HEK293 (cell line): ENCODE results near the gene ZNF785.

Source experiments
- HIC1 ChIP-seq: fragments of 450-650 bp; formaldehyde crosslinking; IDR thresholded peaks from 2 replicates; pipeline ENCODE4 v1.5.1; 2016; ENCODE audit warnings: missing biosample characterization, missing genetic modification characterization
- HOXD13 ChIP-seq: sonication (generic); formaldehyde crosslinking; IDR thresholded peaks from 2 replicates; pipeline ENCODE4 v1.8.0; 2022; ENCODE audit warnings: missing genetic modification reagents, borderline replicate concordance
- KLF1 ChIP-seq: fragments of 450-650 bp; formaldehyde crosslinking; IDR thresholded peaks from 2 replicates; pipeline ENCODE4 v1.5.1; 2016; ENCODE audit warnings: missing biosample characterization, missing genetic modification characterization
- MZF1 ChIP-seq: fragments of 450-650 bp; formaldehyde crosslinking; IDR thresholded peaks from 2 replicates; pipeline ENCODE4 v1.5.1; 2017; ENCODE audit warnings: missing biosample characterization, missing genetic modification characterization, borderline replicate concordance
- OSR2 ChIP-seq: fragments of 450-650 bp; formaldehyde crosslinking; IDR thresholded peaks from 2 replicates; pipeline ENCODE4 v1.5.1; 2016; ENCODE audit warnings: missing biosample characterization, missing genetic modification characterization
- PATZ1 ChIP-seq: fragments of 450-650 bp; formaldehyde crosslinking; IDR thresholded peaks from 2 replicates; pipeline ENCODE4 v1.5.1; 2016; ENCODE audit warnings: missing biosample characterization, missing genetic modification characterization
- SP2 ChIP-seq: fragments of 450-650 bp; formaldehyde crosslinking; IDR thresholded peaks from 2 replicates; pipeline ENCODE4 v1.5.1; 2016; ENCODE audit warnings: missing biosample characterization, missing genetic modification characterization
- SP7 ChIP-seq: fragments of 450-650 bp; formaldehyde crosslinking; IDR thresholded peaks from 2 replicates; pipeline ENCODE4 v1.5.1; 2016; ENCODE audit warnings: missing biosample characterization, missing genetic modification characterization
- ZBTB17 ChIP-seq: fragments of 450-650 bp; formaldehyde crosslinking; IDR thresholded peaks from 2 replicates; pipeline ENCODE4 v1.5.1; 2016; ENCODE audit warnings: missing biosample characterization, missing genetic modification characterization
- ZBTB20 ChIP-seq: fragments of 450-650 bp; formaldehyde crosslinking; IDR thresholded peaks from 2 replicates; pipeline ENCODE4 v1.5.1; 2016; ENCODE audit warnings: missing biosample characterization, missing genetic modification characterization
- ZBTB26 ChIP-seq: fragments of 450-650 bp; formaldehyde crosslinking; optimal IDR thresholded peaks from 2 replicates; pipeline ENCODE3; 2016; ENCODE audit warnings: missing biosample characterization, mild to moderate bottlenecking, missing genetic modification characterization
- ZEB2 ChIP-seq: fragments of 450-650 bp; formaldehyde crosslinking; IDR thresholded peaks from 2 replicates; pipeline ENCODE4 v1.5.1; 2016; ENCODE audit warnings: missing biosample characterization, missing genetic modification characterization
- ZNF146 ChIP-seq: fragments of 450-650 bp; formaldehyde crosslinking; IDR thresholded peaks from 2 replicates; pipeline ENCODE4 v1.5.1; 2016; ENCODE audit warnings: missing biosample characterization, missing genetic modification characterization
- ZNF18 ChIP-seq: fragments of 450-650 bp; formaldehyde crosslinking; IDR thresholded peaks from 2 replicates; pipeline ENCODE4 v1.5.1; 2016; ENCODE audit warnings: missing biosample characterization, missing genetic modification characterization
- ZNF324 ChIP-seq: fragments of 450-650 bp; formaldehyde crosslinking; IDR thresholded peaks from 2 replicates; pipeline ENCODE4 v1.5.1; 2016; ENCODE audit warnings: missing biosample characterization, missing genetic modification characterization
- ZNF510 ChIP-seq: fragments of 450-650 bp; formaldehyde crosslinking; IDR thresholded peaks from 2 replicates; pipeline ENCODE4 v1.5.1; 2018; ENCODE audit warnings: mild to moderate bottlenecking, missing genetic modification characterization, missing biosample characterization; ENCODE audit not compliant: insufficient replicate concordance
- ZNF843 ChIP-seq: fragments of 450-650 bp; formaldehyde crosslinking; IDR thresholded peaks from 2 replicates; pipeline ENCODE4 v1.5.1; 2016; ENCODE audit warnings: missing biosample characterization, missing genetic modification characterization
- ZSCAN23 ChIP-seq: fragments of 450-650 bp; formaldehyde crosslinking; IDR thresholded peaks from 2 replicates; pipeline ENCODE4 v1.5.1; 2016; ENCODE audit warnings: missing biosample characterization, missing genetic modification characterization
- ZSCAN30 ChIP-seq: fragments of 450-650 bp; IDR thresholded peaks from 2 replicates; pipeline ENCODE4 v1.5.1; 2018; ENCODE audit warnings: missing biosample characterization, mild to moderate bottlenecking, missing genetic modification characterization, moderate library complexity
- TF ChIP-seq, protein P1 (sequence below): fragments of 450-650 bp; formaldehyde crosslinking; conservative IDR thresholded peaks from 2 replicates; pipeline ENCODE4 v1.5.1; 2016; ENCODE audit warnings: low read depth, missing biosample characterization, missing genetic modification characterization
- TF ChIP-seq, protein P2 (sequence below): fragments of 450-650 bp; formaldehyde crosslinking; IDR thresholded peaks from 2 replicates; pipeline ENCODE4 v1.5.1; 2016; ENCODE audit warnings: missing biosample characterization, missing genetic modification characterization
- TF ChIP-seq, protein P3 (sequence below): fragments of 450-650 bp; formaldehyde crosslinking; IDR thresholded peaks from 2 replicates; pipeline ENCODE4; 2016; ENCODE audit warnings: missing biosample characterization, missing genetic modification characterization

ZNF785 gene

DNA sequence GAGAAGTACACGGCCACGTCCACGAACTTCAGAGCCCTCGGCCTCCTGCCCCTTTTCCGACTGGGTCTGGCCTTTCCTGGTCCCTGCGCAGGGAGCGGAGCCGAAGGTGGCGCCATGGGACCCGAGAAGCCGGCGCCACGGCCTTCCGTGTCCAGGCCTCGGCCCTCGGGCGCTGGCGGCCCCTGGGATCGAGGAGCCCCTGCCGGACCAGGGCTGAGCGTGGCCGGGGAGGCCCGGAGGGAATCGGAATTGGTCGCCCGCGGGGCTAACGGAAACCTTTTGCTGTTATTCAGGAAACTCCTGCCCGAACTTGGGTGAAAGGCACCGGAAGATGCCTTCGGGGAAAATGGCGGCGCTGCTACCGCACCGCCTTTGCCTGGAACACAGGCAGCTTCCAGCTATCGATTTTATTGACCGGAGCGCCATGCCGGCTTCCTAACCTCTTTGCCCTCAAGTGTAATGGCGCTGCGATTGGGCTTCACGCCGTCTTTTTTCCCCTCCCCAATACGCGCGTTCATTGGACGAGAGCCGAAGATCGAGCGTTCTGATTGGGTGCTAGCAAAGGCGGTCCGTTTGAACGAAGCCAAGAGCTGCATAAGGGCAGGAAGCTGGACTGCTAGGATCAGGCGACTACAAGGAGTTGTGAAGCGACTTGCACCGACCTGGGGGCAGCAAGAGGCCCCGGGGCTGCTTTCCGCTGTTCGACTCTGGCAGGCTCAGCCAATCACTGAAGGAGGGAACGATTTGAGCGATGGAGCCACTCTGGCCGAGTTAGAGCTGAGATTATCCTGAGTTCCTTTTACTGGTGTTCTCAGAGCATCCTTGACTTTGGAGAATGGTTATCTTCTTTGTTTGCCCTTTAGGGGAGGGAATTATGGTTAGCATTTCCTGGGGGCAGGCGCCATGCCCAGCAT, 24.7 kb upstream of the ZNF785 start, which contains the start of gene ZNF689 (continued):
- TF ChIP-seq HOXD13 (peak; percentile 90), ZNF18 (tag by site-specific recombination) (peak; percentile 55), ZNF146 (tag by site-specific recombination) (peak; percentile 39), ZBTB20 (tag by site-specific recombination) (peak; percentile 89), SP2 (tag by site-specific recombination) (peak; percentile 99), HIC1 (tag by site-specific recombination) (no peak), PATZ1 (tag by site-specific recombination) (peak; percentile 91), ZSCAN23 (tag by site-specific recombination) (0 out of 2 replicates have a peak, but pooled peaks have one; percentile 35), KLF1 (tag by site-specific recombination) (0 out of 2 replicates have a peak, but pooled peaks have one; percentile 58), ZEB2 (peak; percentile 71), ZSCAN30 (tag by site-specific recombination) (peak; percentile 74), ZNF843 (tag by site-specific recombination) (peak; percentile 61; the same call in 1 of the 2 replicates), OSR2 (tag by site-specific recombination) (peak; percentile 55), ZNF510 (no peak), SP7 (tag by site-specific recombination) (peak; percentile 79), ZNF324 (peak; percentile 56; the same call in 1 of the 2 replicates), ZBTB26 (peak; percentile 54), ZBTB17 (tag by site-specific recombination) (peak; percentile 100), MZF1 (tag by site-specific recombination) (no peak)
- TF ChIP-seq, protein P1, sequence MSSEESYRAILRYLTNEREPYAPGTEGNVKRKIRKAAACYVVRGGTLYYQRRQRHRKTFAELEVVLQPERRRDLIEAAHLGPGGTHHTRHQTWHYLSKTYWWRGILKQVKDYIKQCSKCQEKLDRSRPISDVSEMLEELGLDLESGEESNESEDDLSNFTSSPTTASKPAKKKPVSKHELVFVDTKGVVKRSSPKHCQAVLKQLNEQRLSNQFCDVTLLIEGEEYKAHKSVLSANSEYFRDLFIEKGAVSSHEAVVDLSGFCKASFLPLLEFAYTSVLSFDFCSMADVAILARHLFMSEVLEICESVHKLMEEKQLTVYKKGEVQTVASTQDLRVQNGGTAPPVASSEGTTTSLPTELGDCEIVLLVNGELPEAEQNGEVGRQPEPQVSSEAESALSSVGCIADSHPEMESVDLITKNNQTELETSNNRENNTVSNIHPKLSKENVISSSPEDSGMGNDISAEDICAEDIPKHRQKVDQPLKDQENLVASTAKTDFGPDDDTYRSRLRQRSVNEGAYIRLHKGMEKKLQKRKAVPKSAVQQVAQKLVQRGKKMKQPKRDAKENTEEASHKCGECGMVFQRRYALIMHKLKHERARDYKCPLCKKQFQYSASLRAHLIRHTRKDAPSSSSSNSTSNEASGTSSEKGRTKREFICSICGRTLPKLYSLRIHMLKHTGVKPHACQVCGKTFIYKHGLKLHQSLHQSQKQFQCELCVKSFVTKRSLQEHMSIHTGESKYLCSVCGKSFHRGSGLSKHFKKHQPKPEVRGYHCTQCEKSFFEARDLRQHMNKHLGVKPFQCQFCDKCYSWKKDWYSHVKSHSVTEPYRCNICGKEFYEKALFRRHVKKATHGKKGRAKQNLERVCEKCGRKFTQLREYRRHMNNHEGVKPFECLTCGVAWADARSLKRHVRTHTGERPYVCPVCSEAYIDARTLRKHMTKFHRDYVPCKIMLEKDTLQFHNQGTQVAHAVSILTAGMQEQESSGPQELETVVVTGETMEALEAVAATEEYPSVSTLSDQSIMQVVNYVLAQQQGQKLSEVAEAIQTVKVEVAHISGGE (tag by site-specific recombination) = peak; percentile 86
- TF ChIP-seq, protein P2, sequence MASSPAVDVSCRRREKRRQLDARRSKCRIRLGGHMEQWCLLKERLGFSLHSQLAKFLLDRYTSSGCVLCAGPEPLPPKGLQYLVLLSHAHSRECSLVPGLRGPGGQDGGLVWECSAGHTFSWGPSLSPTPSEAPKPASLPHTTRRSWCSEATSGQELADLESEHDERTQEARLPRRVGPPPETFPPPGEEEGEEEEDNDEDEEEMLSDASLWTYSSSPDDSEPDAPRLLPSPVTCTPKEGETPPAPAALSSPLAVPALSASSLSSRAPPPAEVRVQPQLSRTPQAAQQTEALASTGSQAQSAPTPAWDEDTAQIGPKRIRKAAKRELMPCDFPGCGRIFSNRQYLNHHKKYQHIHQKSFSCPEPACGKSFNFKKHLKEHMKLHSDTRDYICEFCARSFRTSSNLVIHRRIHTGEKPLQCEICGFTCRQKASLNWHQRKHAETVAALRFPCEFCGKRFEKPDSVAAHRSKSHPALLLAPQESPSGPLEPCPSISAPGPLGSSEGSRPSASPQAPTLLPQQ (tag by site-specific recombination) = peak; percentile 66; the same call in 1 of the 2 replicates
- TF ChIP-seq, protein P3, sequence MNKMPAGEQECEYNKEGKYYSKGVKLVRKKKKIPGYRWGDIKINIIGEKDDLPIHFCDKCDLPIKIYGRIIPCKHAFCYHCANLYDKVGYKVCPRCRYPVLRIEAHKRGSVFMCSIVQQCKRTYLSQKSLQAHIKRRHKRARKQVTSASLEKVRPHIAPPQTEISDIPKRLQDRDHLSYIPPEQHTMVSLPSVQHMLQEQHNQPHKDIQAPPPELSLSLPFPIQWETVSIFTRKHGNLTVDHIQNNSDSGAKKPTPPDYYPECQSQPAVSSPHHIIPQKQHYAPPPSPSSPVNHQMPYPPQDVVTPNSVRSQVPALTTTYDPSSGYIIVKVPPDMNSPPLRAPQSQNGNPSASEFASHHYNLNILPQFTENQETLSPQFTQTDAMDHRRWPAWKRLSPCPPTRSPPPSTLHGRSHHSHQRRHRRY (tag by site-specific recombination) = peak; percentile 47; the same call in 1 of the 2 replicates
